C4-2B (cell line): Measurements from ENCODE around the gene ATP2B2.

Experiments used
- ZFX ChIP-seq: fragments of 450-650 bp; IDR thresholded peaks from 2 replicates; pipeline ENCODE4 v1.6.1; 2017
- TF ChIP-seq, protein P1 (sequence below): fragments of 450-650 bp; conservative IDR thresholded peaks from 2 replicates; pipeline ENCODE4 v1.5.1; 2017; ENCODE audit warnings: mild to moderate bottlenecking

DNA sequence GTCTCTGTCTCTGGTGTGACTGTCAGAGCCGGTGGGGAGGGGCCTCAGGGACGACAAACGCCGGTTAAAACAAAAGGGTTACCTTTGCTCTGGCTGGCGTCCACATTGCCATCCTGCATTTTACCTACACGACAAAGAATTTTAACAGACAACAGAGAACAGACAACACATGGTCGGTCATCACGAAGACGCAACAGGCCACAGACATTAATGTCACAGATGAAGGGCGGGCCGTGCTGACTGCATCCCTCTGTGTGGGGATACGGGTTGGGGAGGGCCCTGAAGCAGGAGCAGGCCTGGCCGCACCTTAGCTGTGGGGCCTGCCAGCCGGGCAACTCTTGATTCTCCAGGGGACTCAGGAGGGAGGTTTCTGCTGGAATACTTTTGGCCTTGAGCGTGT, 126.2 kb downstream of the ATP2B2 start:
- TF ChIP-seq, protein P1, sequence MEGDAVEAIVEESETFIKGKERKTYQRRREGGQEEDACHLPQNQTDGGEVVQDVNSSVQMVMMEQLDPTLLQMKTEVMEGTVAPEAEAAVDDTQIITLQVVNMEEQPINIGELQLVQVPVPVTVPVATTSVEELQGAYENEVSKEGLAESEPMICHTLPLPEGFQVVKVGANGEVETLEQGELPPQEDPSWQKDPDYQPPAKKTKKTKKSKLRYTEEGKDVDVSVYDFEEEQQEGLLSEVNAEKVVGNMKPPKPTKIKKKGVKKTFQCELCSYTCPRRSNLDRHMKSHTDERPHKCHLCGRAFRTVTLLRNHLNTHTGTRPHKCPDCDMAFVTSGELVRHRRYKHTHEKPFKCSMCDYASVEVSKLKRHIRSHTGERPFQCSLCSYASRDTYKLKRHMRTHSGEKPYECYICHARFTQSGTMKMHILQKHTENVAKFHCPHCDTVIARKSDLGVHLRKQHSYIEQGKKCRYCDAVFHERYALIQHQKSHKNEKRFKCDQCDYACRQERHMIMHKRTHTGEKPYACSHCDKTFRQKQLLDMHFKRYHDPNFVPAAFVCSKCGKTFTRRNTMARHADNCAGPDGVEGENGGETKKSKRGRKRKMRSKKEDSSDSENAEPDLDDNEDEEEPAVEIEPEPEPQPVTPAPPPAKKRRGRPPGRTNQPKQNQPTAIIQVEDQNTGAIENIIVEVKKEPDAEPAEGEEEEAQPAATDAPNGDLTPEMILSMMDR = no peak
- no peak for TF ChIP-seq ZFX
